Motor neuron (in vitro differentiated cells): ENCODE data around the gene CEACAM1. TPM values are rescaled to one million over a fixed set of nuclear protein-coding genes. Genes with fewer than 3 reads are reported as not detected.
A peak's percentile ranks its signal among the peaks of the same experiment; 100 is the strongest.

Source experiments
- ATAC-seq, 8 experiments: fragments of 200-7000 bp; cut with Tn5 transposase; replicated peaks in 6 of 8; 2 replicates each; pipeline ENCODE4 v1.8.0; 2021; ENCODE audit warnings: mild to moderate bottlenecking in 8 of 8, moderate library complexity in 8 of 8
- H3K27ac ChIP-seq, 2 donors: fragments of 250-450 bp; sonication (Bioruptor Pico); 2 replicates each; pipeline ENCODE4 v1.9.0; 2021; ENCODE audit warnings: antibody characterized with exemption in 2 of 2, mild to moderate bottlenecking in 2 of 2, moderate library complexity in 1 of 2
- H3K4me1 ChIP-seq, 2 donors: fragments of 250-450 bp; sonication (Bioruptor Pico); replicated peaks in 1 of 2; 2 replicates each; pipeline ENCODE4 v1.6.1; 2021; ENCODE audit warnings: antibody characterized with exemption in 2 of 2, mild to moderate bottlenecking in 2 of 2, moderate library complexity in 1 of 2
- H3K4me3 ChIP-seq, 5 donors: fragments of 250-450 bp; sonication (Bioruptor Pico); 2 replicates each; pipeline ENCODE4 v1.9.0; 2021; ENCODE audit warnings: antibody characterized with exemption in 5 of 5, mild to moderate bottlenecking in 5 of 5, moderate library complexity in 4 of 5
- WGBS, 10 experiments: fragments of 450-650 bp; shearing (Covaris generic); methylation state at CpG; one replicate each; pipeline ENCODE4 v1.0.0; 2022; 5-methylcytosine and 5-hydroxymethylcytosine counted together
- in situ Hi-C, 9 experiments: fragments of 400-800 bp; cut with MboI; loops; one replicate each; pipeline ENCODE4 v1.15.0; 2021; ENCODE audit warnings: low sequenced_read_pairs in 9 of 9, low pct_unique_long_range_greater_than_20kb in 2 of 9; ENCODE audit not compliant: unreplicated experiment in 9 of 9
- total RNA-seq, 8 experiments: library from RNA; unstranded; fragments of 300-600 nt; gene quantifications; 2 replicates each; pipeline versions ENCODE4 v1.2.3 to v1.2.4, GENCODE V29; 2022

The CEACAM1 gene
- total RNA-seq, result 10 to 100 TPM in 1 of 8 experiments, 1 to 10 TPM in 4, under 1 TPM in 3; 0.14 to 15.7 (median 1.3) TPM

DNA sequence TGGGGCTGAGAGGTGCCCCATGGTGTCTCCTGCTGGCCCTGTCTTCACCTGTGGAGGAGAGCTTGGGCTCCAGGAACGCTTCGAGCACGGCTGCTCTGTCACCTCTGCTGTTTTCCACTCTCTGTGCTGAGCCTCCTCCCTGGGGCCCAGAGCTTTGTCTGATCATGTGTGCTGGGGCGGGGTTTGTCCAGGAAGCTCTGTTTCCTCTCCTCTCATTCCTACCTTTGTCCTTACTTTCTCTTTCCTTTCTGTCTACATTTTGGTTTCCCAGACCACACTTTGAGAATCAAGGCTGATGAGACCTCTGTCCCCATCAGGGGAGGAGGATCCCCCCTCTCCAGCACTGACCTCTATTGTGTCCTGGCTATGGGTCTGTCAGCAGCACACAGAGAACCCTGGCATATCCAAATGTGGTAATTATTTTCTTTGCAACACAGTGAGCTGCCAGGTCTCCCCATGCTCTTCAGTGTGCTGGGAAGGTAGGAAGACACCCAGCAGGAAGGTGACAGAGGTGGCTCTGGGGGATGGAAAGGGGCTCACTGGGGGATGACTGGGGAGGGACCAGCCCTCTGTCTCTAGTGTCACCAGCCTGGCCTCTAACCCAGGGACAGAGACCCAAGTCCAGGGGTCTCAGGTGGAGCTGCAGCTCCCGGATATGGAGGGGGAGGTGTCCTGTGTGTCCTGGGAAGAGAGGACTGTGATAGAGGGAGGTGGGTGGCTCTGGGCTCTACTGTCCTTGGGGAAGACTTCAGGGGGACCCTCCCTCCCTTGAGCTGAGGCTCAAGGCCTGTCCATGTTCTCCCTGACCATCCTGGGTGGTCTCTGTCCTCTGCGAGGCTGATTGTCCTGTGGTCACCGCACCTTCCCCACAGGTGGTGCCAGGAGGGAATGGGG lies at the start of gene CEACAM1:
Gene CEACAM1 (minus strand): TSS at position 128 of the 894 bp plus-strand sequence. CDS start 107 bp downstream, at position 21.
- peak in 3 of 8 experiments; percentile 60 to 91 (median 91) for ATAC-seq
- in situ Hi-C loops, result loop anchor here in 2 of 9 experiments (10.0 kb wide), 2 partner anchors 74 to 84 kb away; partner anchors contain the start of gene CXCL17 (in 1 of the 2)
- no peaks in the 10 kb centered on the region for H3K4me1 ChIP-seq
- WGBS, 10 experiments, result 43 to 100% (median 83%) methylated on average over 1 to 5 of the region's 7 CpGs; no CpG with 5 or more reads in 6 of the 10 experiments
- H3K27ac ChIP-seq, result no peak within 1 kb of the TSS
- no peak within 1 kb of the TSS for H3K4me3 ChIP-seq

DNA sequence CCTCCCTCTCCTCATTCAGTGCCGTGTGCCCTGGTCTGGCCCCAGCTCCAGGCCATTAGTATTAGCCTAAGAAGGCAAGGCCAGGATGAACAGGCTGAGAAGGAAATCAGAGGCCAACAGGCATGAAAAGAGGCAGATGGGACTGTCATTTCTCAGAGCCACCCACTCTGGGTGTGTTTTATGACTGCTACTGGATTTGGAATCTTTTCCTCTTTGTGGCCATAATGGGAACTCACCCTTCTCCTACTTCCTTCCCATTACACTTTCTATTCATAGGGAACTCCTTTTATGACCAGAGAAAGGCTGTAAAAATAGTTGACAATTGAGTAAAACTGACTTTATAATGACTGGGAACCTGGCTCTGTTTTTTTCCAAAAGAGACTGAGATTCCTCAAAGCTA lies 48.7 kb upstream of the CEACAM1 start:
- no peaks in the 10 kb centered on the region for H3K4me1 ChIP-seq
- 43 to 50% methylated on average over 1 of the region's 1 CpG; no CpG with 5 or more reads in 8 of the 10 experiments for WGBS, 10 experiments
- in situ Hi-C loops, result no loop called here
- no peak overlapping the region for H3K4me3 ChIP-seq
- no peak overlapping the region for H3K27ac ChIP-seq
- no peak for ATAC-seq

DNA sequence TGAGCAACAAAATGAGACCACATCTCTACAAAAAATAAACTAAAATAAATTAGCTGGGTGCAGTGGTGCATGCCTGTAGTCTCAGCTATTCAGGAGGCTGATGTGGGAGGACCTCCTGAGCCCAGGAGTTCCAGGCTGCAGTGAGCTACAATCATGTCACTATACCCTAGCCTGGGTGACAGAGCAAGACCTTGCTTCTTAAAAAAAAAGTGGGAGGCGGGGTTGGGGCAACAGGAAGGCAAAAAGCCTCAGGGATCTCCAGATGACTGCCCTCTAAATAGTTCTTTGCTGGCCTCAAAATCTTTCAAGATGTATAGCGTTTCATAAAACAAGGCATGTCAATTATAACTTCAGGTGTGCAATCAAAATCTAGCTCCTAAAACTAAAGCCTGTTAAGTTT lies 48.0 kb upstream of the CEACAM1 start:
- Histone ChIP-seq H3K4me3 (no peak overlapping the region), H3K27ac (no peak overlapping the region), H3K4me1 (no peaks in the 10 kb centered on the region)
- in situ Hi-C loops, result no loop called here
- WGBS, 10 experiments, result 35 to 100% (median 71%) methylated on average over 1 to 2 of the region's 2 CpGs; no CpG with 5 or more reads in 2 of the 10 experiments
- ATAC-seq, result no peak

DNA sequence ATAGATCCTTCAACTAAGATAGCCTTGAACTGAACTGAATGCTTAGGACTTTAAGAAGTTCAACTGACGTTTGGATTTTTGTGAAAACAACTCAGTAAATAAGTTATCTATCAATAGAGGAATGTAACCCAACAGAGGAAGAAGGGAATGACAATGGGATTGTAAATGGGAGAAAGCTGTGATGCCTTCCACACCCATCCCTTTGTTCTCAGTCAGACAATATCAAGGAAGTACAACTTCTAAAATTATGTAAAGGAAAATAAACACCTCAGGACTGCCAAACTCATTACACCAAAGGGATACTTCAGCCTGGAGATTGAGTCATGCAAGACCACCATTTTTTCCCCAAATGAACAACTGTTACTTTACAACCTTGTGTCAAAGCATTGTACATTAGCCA lies 45.4 kb upstream of the CEACAM1 start:
- in situ Hi-C loops, result no loop called here
- Histone ChIP-seq H3K4me3 (no peak overlapping the region), H3K4me1 (no peaks in the 10 kb centered on the region), H3K27ac (no peak overlapping the region)
- 0 to 40% (median 0%) methylated on average over 1 of the region's 1 CpG; no CpG with 5 or more reads in 1 of the 10 experiments for WGBS, 10 experiments
- no peak for ATAC-seq

DNA sequence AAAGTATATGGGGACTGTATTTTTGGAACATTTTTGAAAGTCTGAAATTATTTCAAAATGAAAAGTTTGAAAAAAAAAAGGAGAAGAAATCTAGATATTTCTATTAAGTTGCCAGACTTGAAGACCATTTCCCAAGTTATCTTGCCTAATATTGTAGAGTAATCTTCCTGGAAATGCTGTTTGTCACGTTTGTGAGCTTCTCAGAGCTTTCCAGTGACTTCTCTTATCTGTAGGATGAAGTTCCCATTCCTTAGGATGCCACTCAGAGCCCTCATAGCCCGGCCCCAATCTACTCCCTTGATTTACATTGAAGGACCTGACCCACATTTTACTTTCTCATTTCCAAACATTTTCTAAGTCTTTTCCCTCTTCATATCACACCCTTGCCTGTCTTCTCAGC lies 42.8 kb upstream of the CEACAM1 start:
- Histone ChIP-seq H3K4me3 (no peak overlapping the region), H3K27ac (no peak overlapping the region), H3K4me1 (no peaks in the 10 kb centered on the region)
- in situ Hi-C loops, result no loop called here
- no peak for ATAC-seq
- 21 to 72% (median 33%) methylated on average over 2 of the region's 2 CpGs; no CpG with 5 or more reads in 1 of the 10 experiments for WGBS, 10 experiments

DNA sequence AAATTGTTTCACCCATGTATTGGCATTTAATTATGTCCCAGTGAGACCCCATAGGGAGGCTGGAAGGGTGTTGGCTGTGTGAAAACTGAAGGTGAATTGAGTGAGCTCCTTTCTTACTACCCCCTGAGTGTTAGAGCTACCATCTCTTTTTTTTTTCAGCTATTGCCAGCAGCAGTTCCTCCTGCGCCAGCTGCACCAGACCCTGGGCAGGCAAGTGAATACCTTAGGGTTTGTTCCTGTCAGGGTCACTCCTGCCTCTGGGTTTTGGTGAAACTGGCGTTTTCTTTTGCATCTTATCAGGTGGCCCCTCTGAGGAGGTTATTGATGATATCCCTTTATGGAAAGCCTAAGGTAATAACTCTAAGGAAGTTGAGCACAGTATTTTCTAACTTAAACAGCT lies 40.9 kb upstream of the CEACAM1 start:
- WGBS, 10 experiments, result 17 to 100% (median 56%) methylated on average over 1 to 2 of the region's 2 CpGs; no CpG with 5 or more reads in 2 of the 10 experiments
- in situ Hi-C loops, result no loop called here
- no peak for ATAC-seq

DNA sequence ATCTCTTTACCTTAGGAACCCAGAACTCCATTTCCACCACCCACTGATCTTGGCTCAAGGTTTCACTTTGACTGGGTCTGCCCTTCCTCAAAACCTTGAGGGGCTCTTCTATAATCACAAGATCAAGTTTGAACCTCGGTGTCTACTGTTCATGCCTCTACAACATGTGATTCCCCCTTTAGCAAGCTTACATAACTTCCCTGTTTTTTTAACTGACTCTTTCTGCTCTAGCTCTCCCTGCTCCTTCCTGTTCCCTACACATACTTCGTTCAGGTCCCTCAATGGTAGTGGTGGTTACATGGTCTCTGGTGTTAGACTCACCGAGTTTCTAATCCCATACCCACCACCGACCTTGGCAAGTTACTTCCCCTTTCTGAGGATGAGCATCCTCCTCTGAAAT lies 39.7 kb upstream of the CEACAM1 start:
- ATAC-seq, result no peak

More for the DNA sequence above, 40.9 kb upstream of the CEACAM1 start:
- H3K27ac ChIP-seq, result no peak overlapping the region
- H3K4me1 ChIP-seq, result no peaks in the 10 kb centered on the region
- H3K4me3 ChIP-seq, result no peak overlapping the region

DNA sequence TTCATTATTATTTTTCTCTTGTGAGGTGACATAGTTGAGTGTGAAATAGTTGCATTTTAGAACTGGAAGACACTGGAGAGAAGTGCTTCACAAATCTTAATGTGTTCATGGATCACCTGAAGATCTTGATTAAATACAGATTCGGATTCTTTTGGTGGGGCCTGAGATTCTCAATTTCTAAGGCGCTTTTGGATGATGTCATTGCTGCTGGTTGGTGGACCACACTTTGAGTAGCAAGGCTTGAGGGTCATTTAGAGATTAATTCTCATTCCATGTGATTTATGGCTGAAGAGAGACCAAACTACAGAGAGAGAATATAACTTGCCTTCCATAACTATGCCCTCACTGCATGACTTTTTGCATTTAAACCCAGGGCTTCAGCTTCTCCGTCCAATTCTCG lies 39.3 kb upstream of the CEACAM1 start:
- WGBS, 10 experiments, result 55 to 100% (median 86%) methylated on average over 1 to 4 of the region's 4 CpGs; no CpG with 5 or more reads in 3 of the 10 experiments
- no peak for ATAC-seq
- no peaks in the 10 kb centered on the region for H3K4me1 ChIP-seq
- in situ Hi-C loops, result no loop called here
- no peak overlapping the region for H3K4me3 ChIP-seq
- H3K27ac ChIP-seq, result no peak overlapping the region

More for the DNA sequence above, 39.7 kb upstream of the CEACAM1 start:
- Histone ChIP-seq H3K4me3 (no peak overlapping the region), H3K4me1 (no peaks in the 10 kb centered on the region), H3K27ac (no peak overlapping the region)
- in situ Hi-C loops, result no loop called here
- WGBS, 10 experiments, result 28 to 92% (median 64%) methylated on average over 2 to 4 of the region's 4 CpGs; no CpG with 5 or more reads in 4 of the 10 experiments

DNA sequence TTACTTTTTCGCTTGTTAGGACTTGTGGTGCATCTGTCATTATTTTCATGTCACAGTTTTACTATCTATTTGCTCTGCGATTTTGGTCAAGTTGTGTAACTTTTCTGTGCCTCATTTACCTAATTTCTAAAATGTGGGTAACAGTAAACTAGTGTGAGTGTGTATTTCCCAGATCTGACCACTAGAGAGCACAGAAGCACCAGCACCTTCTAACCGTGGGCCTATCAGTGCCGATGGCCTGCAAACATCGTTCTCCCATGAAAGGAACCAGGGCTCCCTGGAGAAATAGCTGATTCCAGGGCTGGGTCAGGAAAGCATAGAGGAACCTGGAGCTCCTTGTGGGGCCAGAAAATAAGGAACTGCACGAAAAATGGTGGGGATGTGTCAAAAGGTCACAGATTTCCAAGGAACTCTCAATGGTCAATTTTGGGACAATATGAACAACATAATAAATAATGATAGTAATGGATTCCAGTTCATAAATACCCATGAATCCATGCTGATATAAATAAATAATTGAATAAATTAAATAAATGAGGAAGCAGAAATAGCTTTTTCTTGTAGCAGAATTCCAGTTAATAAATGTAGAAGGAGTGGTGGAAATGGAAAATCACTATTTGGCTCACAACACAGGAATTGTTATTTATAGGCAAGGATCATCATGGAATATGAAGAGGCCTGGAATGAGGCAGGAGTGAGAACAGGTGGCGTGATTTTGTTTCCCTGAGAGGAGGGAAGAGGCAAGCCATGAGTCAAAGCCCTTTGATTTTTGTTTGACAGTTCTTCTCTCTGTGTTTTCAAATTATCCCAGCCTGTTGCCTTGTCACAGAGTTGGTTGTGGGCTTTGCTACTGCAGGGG lies 35.3 kb upstream of the CEACAM1 start:
- no peak overlapping the region for H3K27ac ChIP-seq
- peaks cover 7% of the 10 kb centered on the region in 2 donors for H3K4me1 ChIP-seq
- in situ Hi-C loops, result no loop called here
- WGBS, 10 experiments, result 0 to 50% (median 7%) methylated on average over 1 to 6 of the region's 7 CpGs
- ATAC-seq, result peak; percentile 41 to 89 (median 74)
- no peak overlapping the region for H3K4me3 ChIP-seq

DNA sequence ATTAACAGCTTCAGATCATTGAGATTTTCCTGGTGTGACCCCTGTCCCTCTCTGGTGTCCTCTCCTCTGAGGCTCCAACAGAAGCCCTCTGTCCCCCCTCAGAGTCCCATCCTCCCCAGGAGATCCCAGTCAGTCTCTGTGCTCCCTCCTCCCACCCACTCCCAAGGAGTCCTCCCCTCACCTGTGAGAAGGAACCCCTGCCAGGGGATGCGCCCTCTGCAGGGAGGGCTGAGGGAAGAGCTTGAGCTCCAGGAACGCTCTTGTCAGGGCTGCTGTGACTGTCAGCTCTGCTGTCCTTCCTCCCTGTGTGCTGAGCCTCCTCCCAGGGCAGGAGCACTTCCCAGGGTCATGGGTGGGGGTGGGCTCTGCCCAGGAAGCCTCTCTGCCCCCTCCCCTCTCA lies 33.2 kb upstream of the CEACAM1 start:
- no peak for ATAC-seq
- in situ Hi-C loops, result no loop called here
- Histone ChIP-seq H3K4me3 (no peak overlapping the region), H3K27ac (no peak overlapping the region), H3K4me1 (peaks cover 8% of the 10 kb centered on the region in 2 donors)
- no CpG with 5 or more reads among the region's 2 CpGs for WGBS, 10 experiments

DNA sequence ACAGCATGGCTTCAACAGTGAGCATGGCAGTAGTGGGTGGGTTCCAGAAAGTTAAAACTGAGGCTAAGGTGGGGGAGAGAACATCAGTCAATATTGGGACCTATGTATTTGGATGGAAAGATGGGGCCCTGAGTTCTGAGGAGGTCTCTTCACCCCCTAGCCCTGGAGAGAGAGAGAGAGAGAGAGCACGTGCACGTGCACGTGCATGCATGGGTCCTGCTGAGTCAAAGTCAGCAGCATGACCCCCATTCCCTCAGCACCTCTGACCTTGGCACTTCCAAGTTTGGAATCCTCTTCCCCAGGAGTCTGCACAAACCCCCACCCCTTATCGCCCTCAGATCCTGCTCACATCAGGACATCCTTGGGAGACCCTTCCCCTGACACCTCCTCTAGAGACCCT lies 32.5 kb upstream of the CEACAM1 start:
- 20 to 93% (median 58%) methylated on average over 1 to 4 of the region's 4 CpGs; no CpG with 5 or more reads in 6 of the 10 experiments for WGBS, 10 experiments
- in situ Hi-C loops, result no loop called here

DNA sequence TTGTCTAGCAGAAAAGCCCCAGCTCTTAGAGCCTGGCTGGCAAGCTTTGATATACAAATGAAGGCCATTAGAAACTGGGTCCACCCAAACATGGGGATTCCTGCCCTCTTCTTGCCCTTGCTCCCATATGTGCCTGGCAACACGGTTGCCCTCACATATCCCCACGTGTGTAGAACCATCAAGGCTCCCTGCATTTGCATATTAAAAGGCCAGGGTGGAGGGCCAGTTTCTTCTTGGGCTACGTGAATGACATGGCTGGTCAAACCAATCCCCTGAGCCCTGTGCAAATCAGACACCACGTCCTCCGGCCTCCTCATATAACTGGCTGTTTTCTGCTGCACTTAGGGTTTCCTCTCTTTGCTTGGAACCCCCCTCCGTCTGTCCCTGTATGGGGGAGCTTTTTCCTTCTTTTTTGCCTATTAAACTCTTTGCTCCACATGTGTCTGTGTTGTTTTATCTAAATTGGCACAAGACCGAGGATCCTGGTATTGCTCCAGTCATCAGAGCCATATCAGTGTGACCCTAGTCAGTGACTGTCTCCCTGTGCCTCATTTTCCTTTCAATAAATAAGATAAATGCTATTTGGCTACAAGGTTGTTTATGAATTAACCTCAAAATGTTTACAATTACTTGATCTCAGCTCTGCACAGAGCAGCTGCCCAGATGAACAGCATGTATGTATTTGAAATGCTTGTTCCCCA lies 30.3 kb upstream of the CEACAM1 start:
- H3K4me1 ChIP-seq, result peaks cover 8 to 13% of the 10 kb centered on the region in 2 donors
- peak in 6 of 8 experiments; percentile 57 to 85 (median 76) for ATAC-seq
- no peak overlapping the region for H3K27ac ChIP-seq
- 0 to 60% (median 15%) methylated on average over 1 to 6 of the region's 7 CpGs; no CpG with 5 or more reads in 2 of the 10 experiments for WGBS, 10 experiments
- H3K4me3 ChIP-seq, result no peak overlapping the region
- in situ Hi-C loops, result no loop called here

More for the DNA sequence above, 32.5 kb upstream of the CEACAM1 start:
- peaks cover 8% of the 10 kb centered on the region in 2 donors for H3K4me1 ChIP-seq
- no peak overlapping the region for H3K4me3 ChIP-seq
- no peak overlapping the region for H3K27ac ChIP-seq
- no peak for ATAC-seq
